Non-pigmented ciliary epithelial cell (primary cell): ENCODE measurements around the gene WNT11.
"Not testable (repeated sequence)": the region's sequence is repeated elsewhere in the genome, so short reads cannot be mapped to it uniquely, and the experiment has no call there.

Source experiments
- DNase-seq: peaks from one replicate; pipeline ENCODE4 v3.0.0-alpha.2; 2010; ENCODE audit warnings: low read depth

Gene WNT11

DNA sequence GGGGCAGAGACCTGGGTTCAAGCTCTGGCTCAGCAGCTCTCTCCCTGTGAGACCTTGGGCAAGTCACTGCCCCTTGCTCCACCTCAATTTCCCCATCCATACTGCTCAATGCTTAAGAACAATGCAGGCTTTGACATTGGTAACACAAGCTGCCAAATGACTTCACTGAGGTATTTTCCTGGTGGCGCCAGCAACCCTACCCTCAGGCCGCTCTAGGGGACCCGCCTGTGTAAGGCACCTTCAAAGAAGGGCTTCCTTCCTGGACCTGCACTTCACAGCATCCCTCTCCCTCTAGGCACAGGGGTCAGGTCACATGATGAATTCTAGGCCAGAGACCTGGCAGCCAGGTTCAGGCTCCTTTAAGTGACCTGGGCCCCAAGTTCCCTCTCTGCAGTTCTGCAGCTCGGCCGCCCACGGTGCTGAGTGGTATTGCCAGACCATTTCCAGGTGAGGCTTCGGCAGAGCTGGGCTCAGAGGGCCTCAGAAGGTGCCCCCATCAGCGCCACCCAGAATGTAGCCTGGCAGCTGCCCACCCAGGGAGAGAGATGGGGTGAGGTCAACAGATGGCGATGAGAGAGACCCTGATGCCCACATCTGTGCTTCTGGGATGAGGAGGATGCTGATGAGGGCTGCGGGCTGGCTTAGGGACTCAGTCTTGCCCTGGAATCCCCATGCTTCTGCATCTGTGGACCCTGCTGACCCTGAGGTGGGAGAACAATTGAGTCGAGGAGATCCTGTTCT lies 4.5 kb downstream of the WNT11 start:
- DNase-seq = no peak

DNA sequence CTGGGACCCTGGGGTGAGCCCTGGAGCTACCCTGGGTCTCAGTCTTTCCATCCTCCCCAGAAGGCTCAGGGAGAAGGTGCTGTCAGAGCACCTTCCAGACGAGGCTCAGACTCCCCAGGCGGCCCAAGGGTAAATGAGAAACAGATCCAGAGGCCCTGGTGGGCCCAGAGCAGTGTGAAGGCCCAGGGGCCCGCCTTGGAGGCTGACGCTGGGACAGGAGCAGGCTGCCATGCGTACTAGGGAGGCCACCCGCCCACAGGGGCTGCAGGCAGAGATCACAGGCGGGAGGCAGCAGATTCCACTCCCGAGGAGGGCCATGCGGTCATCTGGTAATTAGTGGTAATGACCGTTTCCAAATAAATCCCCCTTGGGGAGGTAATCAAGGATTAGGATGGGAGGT lies 5.2 kb downstream of the WNT11 start:
- DNase-seq = no peak

DNA sequence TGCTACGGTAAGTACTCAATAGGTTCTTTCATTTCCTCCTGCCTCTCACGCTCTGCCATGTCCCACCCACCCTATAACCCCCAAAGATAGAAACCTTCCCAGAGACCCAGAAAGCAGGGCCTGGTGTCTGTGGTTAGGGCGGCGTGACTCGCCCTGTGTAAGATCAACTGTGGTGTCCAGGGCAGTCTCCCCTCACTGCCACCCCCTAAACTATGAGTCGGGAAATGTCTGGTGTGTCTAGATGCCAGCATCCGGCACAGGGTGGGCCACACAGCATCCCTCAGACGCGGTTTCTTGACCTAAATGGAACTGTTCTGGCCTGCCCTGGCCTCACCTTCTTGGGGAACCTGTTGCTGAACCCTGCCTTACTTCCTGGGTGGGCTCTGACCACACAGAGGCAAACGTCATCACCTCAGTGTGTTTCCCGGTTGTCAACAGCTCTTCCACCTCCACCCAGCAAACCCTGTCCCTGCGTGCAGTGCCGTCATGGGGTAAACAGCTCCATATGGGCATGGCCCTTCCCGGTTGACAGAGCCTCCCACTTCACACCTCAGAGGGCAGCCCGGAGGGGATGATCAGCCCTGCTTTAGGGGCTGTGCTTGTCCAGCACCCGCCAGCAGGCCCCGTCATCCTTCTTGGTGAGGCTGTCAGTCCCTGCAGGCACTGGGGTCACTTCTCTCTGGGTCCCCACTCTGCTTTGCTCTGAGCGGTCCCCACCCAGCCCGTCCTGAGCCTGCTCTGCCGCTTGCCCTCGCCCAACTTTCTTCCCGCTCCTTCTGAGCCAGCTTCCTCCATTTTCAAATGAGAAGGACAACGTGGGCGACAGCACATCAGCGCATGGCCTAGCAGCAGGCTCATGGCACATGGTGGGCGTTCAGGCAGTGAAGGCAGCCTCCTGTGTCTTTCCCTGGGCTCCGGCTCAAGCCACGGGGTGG lies 6.0 kb downstream of the WNT11 start:
- no peak for DNase-seq

DNA sequence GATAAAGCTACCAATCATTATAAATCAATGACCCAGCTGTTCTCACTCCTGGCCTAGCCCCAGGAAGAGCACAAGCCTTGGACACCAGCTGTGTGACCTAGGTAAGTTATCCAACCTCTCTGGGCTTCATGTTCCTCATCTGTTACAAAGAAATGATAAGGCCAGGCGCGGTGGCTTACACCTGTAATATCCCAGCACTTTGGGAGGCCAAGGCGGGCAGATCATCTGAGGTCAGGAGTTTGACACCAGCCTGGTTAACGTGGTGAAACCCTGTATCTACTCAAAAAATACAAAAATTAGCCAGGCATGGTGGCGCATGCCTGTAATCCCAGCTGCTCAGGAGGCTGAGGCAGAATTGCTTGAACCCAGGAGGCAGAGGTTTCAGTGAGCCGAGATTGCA lies 7.6 kb downstream of the WNT11 start:
- DNase-seq = not testable (repeated sequence)

DNA sequence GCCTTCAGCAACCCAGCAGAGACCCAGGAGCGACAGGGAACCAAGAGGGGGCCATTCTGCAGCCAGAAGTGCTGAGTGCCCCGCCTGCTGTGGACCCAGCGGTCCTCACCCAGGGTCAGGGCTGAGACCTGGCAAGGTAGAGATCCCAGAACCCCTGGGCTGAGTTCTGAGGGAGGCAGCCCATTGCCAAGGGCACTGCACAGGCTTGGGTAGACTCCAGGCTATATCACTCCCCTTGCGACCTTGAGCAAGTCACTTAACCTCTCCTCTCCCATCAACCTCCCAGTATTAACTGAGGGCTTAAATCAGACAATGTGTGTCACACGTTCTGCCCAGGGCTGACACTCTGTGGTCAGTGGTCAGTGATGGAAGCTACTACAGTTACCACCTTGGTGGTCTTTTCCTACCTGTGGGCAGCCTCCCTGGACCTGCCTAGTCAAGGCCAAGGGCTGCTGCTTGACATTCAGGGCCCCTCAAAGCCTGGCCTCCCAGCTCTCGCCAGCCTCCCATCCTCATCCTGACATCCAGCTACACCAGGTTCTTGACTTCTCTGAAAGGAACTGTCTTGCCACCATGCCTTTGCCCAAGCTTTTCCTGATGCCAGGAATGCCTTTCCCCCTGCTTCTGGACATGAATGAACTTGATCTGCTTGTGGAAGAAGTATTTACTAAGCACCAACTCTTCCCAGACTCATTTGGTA lies 8.2 kb downstream of the WNT11 start:
- no peak for DNase-seq

DNA sequence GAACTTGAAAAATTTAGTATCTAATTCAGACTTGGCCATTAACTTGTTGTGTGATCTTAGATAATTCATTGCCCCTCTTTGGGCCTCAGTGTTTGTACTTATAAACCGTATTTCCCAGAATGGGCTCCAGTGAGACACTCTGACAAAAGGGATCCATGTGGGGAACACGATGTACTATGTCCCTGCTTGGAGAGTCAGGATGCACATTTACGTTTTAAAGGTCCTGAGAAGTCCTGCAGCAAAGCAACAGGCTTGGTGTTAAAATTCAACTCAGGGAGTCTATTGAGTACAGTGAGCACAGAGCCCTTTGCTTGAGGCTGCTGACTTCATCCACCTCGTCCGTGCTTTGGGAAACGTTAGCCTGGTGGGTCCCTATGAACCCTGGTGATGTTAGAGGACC lies 9.0 kb downstream of the WNT11 start:
- no peak for DNase-seq

DNA sequence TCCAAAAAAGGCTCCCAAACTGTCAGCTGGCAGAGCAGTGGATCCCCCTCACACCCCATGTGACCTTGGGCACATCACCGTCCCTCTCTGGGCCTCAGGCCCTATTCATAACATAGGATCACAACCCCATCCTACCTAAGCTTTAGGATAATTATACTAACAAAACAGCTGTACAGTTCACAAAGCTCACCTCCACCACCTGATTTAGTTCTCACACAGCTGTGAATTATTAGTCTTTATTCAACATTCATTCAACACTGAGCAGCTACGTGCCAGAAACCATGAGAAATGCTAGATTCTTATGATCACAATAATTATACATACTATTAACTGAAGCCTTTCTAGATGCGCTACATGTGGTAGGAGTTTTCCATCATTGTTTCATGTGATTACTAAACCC lies 9.5 kb downstream of the WNT11 start:
- no peak for DNase-seq

DNA sequence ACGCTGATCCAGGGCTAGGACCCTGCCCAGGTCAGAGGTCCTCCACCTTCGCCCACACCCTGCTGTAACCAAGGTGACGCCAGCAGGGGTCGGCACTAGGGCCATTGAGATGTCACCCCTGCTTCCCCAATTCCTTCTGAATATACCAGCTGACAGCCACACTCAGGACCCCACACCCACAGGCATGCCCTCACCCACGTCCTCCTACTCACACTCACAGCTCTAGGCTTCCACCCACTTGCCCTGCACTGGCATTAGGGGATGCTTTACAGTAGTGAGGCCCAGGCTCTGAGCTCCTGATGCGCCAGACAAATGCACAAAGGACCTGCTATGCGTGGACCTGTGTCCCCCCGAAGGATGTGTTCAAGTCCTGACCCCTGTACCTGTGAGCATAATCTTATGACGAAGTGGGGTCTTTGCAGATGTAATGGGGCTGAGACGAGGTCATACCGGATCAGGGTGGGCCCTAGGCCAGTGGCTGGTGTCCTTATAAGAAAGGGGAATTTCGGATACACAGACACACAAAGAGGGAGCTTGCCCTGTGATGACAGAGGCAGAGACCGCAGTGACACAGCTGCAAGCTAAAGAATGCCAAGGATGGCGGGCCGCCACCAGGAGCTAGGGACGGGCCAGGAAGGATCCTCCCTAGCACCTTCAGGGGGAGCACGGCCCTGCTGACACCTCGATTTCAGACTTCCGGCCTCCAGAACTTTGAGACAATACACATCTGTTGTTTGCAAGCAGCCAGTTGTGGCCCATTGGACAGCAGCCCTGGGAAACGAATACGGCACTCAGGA lies 11.2 kb downstream of the WNT11 start:
- DNase-seq = no peak

DNA sequence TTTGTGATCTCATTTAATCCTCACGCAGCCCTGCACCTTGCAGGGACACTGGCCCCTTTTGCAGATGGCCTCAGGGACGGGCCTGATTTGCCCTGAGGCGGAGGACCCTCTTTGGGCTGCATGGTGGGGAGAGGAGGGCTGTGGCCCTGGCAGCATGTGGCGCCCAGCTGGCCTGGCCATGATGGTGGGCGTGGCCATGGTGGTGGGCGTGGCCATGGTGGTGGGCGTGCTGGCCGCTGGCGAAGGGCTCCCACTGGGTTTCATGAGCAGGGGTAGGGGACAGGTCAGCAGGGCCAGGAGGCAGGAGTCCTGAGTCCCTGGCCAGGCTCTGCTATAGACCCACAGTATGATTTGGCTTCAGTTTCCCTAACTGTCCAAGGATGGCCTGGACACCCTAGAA lies 13.1 kb downstream of the WNT11 start:
- no peak for DNase-seq

DNA sequence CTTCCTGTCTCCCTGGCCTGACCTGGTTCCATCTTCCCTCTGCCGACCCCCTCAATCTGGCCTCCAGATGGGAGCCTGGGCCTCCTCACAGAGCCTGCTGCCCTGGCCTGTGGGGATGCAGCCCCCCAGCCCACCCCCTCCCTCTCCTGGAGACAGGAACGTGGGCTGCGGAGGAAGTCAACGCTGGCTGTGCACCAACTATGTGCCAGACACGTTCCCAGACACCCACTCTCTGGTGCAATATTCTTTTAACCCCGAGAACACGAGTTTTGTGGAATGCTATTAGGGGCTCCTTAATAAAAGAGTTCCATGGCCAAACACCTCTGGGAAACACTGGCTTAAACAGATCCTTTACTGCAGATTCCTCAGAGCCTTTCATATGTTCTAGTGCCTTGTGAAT lies 15.9 kb downstream of the WNT11 start:
- DNase-seq = no peak

DNA sequence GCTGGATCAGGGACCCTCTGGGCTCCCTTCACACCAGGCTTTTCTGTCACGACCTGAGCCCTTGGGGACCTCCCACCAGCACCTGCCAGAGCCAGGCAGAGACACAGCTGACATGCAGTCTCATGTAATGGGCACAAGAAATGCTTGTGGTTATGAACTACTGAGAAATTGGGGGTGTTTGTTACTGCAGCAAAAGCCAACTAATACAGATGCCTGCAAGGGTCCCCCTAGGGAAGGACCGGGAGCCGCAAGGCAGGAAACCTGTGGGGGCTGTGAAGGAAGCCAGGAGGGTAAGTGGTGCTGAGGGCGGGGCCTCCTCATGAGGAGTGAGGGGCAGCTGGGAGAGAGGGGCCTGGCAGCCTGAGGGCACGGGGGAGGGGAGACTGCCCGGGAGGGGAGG lies 16.6 kb downstream of the WNT11 start:
- DNase-seq = no peak

DNA sequence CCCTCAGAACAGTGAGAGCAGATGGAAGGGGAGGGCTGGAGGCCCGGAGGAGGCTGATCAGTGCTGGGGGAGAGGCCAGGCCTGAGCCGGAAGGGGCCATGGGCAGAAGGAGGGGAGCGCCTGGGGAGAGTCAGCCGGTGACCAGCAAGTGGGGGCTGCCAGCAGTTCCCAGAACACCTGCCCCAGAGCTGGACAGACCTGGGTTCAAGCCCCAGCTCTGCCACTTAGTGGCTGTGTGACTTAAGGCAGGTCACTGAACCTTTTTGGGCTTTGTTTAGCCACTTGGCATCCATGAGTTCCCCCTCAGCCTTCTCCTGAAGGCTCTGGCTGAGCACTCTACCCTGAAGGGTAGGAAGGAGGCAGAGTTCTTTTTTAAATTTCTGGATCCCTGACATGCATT lies 17.4 kb downstream of the WNT11 start:
- no peak for DNase-seq

DNA sequence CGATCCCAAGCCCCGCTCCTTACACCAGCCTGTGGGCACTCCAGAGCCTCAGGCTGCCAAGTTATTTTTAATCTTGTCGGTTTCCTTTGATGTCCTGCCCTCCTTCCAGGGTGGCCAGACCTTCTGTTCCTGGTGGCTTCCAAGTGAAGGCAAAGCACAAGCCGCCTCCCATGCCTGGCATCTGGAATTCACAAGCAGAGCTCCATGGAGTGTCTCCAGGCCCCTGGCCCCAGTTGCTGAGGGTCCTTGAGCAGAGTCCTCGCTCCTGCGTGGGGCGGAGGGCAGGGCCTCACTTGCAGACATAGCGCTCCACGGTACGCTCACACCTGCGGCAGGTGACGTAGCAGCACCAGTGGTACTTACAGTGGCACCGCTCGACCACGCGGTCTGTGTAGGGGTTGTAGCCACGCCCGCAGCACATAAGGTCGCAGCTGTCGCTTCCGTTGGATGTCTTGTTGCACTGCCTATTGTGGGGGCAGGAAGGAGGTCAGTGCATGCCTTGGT lies 19.5 kb downstream of the WNT11 start:
- no peak for DNase-seq

DNA sequence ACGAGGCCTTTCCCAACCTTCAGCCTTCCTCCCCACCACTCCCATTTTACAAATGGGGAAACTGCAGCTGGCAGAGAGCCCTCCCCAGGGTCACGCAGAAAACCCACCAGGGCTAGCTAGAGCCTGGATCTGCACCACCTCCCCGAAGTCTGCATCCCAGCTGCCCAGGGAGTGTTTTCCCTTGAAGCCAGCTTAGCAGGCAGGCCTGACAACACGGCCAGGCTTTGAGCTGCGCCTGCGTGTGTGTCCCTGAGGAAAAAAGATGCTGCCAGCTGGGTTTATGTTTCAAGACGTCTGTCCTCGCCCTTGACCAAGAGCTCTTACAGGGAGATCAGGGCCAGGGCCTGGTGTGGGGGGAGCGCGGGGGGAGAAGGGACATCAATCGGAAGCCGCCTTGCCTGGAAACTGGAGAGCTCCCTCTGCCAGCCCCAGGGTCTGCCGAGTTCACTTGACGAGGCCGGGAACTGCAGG lies 20.3 kb downstream of the WNT11 start:
- DNase-seq = no peak

DNA sequence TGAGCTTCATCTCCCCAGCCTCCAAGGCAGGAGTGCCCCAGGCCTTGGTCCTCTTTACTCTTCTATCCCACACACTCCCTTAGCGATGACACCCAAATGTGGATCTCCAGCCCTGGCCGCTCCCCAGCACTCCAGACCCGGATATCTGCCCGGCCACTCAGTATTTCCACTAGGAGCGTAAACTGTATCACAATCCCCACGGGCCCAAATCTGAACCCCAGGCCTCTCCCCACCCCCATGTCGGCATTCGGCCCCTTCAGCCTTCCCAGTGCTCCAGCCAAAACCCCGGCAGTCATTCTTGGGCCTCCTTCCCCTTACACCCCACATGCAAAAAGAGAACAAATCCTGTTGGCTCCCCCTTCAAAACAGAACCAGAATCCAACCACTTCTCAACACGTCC lies 20.8 kb downstream of the WNT11 start:
- no peak for DNase-seq

DNA sequence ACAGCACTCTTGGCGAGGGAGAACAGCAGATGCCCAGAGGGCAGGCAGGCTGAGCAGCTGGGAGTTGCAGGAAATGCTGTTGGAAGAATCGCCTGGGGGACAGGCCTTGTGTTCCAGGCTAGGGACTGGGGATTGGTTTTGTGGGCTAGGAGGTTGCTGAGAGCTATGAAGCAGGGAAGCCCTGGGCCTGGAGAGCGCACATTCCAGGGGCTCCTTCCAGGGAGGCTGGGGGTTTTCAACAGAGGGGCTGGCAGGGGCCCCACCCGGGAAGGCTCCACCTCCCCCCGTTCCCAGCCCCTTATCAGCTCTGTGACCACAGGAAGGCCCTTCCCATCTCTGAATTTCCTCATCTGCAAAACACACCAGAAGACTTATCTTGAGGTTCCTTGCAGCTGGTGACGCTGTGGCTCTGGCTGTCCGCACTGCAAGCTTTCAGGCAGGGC lies 21.7 kb downstream of the WNT11 start:
- no peak for DNase-seq

DNA sequence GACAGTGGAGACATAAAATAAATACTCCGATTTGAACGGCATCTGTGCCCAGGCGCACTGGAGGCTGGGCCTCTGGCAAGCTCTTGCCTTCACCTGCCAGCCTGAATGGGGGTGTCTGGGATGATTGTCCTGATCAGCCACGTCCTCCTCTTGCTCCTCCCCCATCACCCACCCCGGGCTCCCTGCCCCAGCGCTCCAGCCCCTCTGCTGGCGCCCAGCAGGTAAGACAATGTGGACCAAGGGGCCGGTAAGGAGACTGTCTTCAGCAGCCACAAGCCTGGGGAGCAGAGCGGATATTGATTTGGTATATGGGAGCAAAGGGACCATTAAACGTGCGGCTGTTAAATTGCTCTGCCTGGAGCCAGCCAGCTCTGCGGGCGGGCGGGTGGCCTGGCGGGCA lies 24.9 kb downstream of the WNT11 start:
- DNase-seq = no peak

DNA sequence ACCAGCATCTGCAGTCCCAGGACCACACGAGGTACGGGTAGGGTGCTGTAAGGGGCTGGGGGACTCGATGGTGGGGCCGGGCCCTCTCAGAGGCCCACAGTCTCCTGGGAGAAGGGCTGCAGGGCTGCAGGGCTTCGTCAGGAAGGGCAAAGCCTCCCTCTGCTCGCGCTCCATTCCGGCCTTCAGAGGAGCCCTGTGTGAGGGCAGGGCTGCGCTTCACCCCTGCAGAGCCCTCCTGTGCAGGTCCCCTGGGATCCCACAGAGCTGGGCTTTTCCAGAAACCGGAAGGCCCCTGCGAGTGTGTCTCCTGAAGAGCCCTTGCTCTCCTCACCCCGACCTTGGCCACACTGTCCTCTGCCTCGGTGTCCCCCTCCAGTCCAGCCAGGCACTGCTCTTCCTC lies 27.2 kb downstream of the WNT11 start:
- DNase-seq = no peak

DNA sequence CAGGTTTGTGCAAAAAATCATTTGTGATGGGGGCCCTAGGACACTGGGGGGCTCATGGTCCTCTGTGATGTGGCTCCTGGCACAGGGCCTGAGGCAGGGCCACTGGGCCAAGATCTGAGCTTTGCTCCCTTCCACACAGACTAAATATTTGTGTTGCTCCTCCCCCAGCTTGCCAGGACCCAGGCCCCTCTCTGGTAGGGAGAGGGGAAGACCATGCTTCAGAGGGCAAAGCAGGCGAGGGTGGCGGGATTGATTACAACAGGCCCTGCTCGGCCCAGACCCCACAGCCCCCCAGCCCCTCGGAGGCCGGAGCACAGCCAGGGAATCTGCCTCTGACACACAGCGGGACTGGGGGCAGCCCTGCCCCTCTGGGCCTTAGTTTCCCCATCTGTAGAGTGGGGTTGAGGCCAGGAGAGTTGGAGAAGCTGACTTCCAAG lies 29.0 kb downstream of the WNT11 start:
- no peak for DNase-seq

DNA sequence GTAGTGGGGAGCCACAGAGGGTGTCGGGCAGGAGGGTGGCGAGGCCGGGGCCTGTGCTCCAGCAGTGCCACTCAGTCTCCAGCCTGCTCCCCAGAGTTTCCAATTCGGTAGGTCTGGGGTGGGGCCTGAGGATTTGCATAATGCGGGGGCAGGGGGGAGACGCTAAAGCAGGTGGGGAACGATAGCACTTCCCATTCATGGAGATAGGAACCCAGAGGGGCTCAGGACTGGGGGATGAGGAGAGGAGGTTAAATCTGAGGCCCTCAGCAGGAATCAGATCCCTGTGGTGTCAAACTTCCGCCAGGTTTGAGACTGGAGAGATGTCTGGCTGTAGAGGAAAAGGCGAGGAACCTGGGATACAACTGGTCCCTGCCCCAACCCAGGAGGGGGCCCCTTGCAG lies 29.8 kb downstream of the WNT11 start:
- DNase-seq = no peak

DNA sequence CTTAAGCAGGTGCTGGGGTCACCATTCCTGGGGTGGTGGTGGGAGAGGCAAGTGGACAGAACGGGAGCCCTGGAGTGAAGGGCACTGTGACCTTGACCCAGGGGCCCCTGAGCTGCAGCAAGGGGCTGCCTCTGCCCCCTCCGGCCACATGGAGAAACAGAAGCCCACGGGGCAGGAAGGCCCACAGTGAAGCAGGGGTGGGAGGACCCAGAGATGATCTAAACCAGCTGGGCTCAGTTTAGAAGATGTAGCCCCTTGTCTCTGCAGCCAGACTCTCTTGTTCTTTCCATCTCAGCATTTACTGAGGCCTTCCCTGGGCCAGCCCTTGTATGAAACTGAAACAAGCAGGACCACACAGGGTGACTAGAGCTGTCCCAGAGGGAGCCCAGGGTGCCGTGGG lies 30.5 kb downstream of the WNT11 start:
- DNase-seq = no peak

DNA sequence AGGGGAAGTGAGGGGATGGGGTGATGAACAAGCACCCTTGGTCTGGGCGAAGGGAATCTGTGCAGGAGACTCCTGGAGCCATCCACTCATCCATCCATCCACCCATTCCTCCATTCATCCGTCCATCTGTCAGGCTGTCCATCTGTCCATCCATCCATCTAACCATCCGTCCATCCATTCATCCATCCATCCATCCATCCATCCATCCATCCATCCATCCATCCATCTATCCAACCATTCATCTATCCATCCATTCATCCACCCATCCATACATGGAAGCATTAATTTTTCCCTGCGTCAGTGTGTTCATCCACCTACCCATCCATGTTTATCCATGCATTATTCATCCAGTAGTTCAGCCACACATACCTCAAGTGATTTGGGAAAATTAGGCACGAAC lies 32.0 kb downstream of the WNT11 start:
- DNase-seq = no peak
